GM18951 (cell line): ENCODE data around the gene ZDHHC9.

Experiments
- POLR2A ChIP-seq: IDR thresholded peaks from 4 replicates; pipeline ENCODE4 v1.6.1; 2011; ENCODE audit warnings: mild to moderate bottlenecking; ENCODE audit not compliant: insufficient read length, insufficient read depth; ENCODE audit errors: extremely low read depth
- in situ Hi-C: fragments of 300-500 bp; cut with MboI; formaldehyde crosslinking; loops from one replicate; pipeline ENCODE4 v1.12.0; 2022; ENCODE audit warnings: low sequenced_read_pairs, mixed read lengths, inconsistent platforms; ENCODE audit not compliant: unreplicated experiment

Gene ZDHHC9

GRCh38 chrX:129808158-129808828 is 35.4 kb downstream of the ZDHHC9 start:
- in situ Hi-C loops: no loop called here
- no peak for TF ChIP-seq POLR2A

- in situ Hi-C loops: no loop called here
- no peak for TF ChIP-seq POLR2A
Observed at GRCh38 chrX:129804806-129805205, 38.9 kb downstream of the ZDHHC9 start.

- TF ChIP-seq POLR2A: no peak
- in situ Hi-C loops: no loop called here
Observed at GRCh38 chrX:129802863-129803262, 40.8 kb downstream of the ZDHHC9 start.

- in situ Hi-C loops: no loop called here
- TF ChIP-seq POLR2A: no peak
Observed at GRCh38 chrX:129800186-129800585, 43.5 kb downstream of the ZDHHC9 start.

- in situ Hi-C loops: no loop called here
Observed at GRCh38 chrX:129798888-129799287, 44.8 kb downstream of the ZDHHC9 start.

GRCh38 chrX:129798456-129798855 is 45.2 kb downstream of the ZDHHC9 start:
- TF ChIP-seq POLR2A: no peak
- in situ Hi-C loops: no loop called here

More at GRCh38 chrX:129798888-129799287, 44.8 kb downstream of the ZDHHC9 start:
- no peak for TF ChIP-seq POLR2A

- TF ChIP-seq POLR2A: peak; percentile 44
- in situ Hi-C loops: no loop called here
Observed at GRCh38 chrX:129797251-129797906, 46.3 kb downstream of the ZDHHC9 start.

GRCh38 chrX:129795584-129795983 is 48.1 kb downstream of the ZDHHC9 start:
- no peak for TF ChIP-seq POLR2A
- in situ Hi-C loops: no loop called here

- TF ChIP-seq POLR2A: no peak
- in situ Hi-C loops: no loop called here
Observed at GRCh38 chrX:129793604-129794191, 50.0 kb downstream of the ZDHHC9 start.

GRCh38 chrX:129792586-129793291 is 50.9 kb downstream of the ZDHHC9 start:
- in situ Hi-C loops: no loop called here
- TF ChIP-seq POLR2A: no peak

GRCh38 chrX:129791961-129792570 is 51.6 kb downstream of the ZDHHC9 start:
- no peak for TF ChIP-seq POLR2A
- in situ Hi-C loops: no loop called here

GRCh38 chrX:129791336-129791735 is 52.4 kb downstream of the ZDHHC9 start:
- no peak for TF ChIP-seq POLR2A
- in situ Hi-C loops: no loop called here

GRCh38 chrX:129790808-129791207 is 52.9 kb downstream of the ZDHHC9 start:
- in situ Hi-C loops: no loop called here
- TF ChIP-seq POLR2A: no peak
